Endodermal cell (in vitro differentiated cells): Measurements from ENCODE around the gene ROBO1. TPM values are rescaled to one million over a fixed set of nuclear protein-coding genes. Genes with fewer than 3 reads are reported as not detected.

Source experiments
- DNase-seq: peaks from one replicate; pipeline ENCODE4 v3.0.0-alpha.2; 2017
- H3K27ac ChIP-seq: 2 replicates; pipeline ENCODE4 v1.5.1; 2013; ENCODE audit warnings: mild to moderate bottlenecking, low read depth, low read length, moderate library complexity
- H3K27me3 ChIP-seq: 2 replicates; pipeline ENCODE4 v1.6.1; 2013; ENCODE audit warnings: mild to moderate bottlenecking, low read length, moderate library complexity; ENCODE audit not compliant: insufficient read depth, control insufficient read depth, poor library complexity, severe bottlenecking
- H3K36me3 ChIP-seq: 2 replicates; pipeline ENCODE4 v1.7.0; 2013; ENCODE audit warnings: mild to moderate bottlenecking, low read length, moderate library complexity; ENCODE audit not compliant: control insufficient read depth, insufficient read depth
- H3K4me1 ChIP-seq: one replicate; pipeline ENCODE4 v1.7.0; 2013; ENCODE audit warnings: low read length; ENCODE audit not compliant: control insufficient read depth, insufficient read depth
- H3K4me3 ChIP-seq: 2 replicates; pipeline ENCODE4 v1.5.1; 2013; ENCODE audit warnings: mild to moderate bottlenecking, low read length, moderate library complexity
- H3K9ac ChIP-seq: 2 replicates; pipeline ENCODE4 v1.6.1; 2013; ENCODE audit warnings: mild to moderate bottlenecking, low read length, moderate library complexity; ENCODE audit not compliant: poor library complexity, severe bottlenecking; ENCODE audit errors: extremely low read depth
- H3K9me3 ChIP-seq: 2 replicates; pipeline ENCODE4 v1.6.1; 2013; ENCODE audit warnings: mild to moderate bottlenecking, low read length, moderate library complexity; ENCODE audit not compliant: control insufficient read depth
- H3K27ac Mint-ChIP-seq: 2 replicates; pipeline ENCODE4 v1.8.0; 2020; ENCODE audit warnings: mixed read lengths
- H3K27me3 Mint-ChIP-seq: 2 replicates; pipeline ENCODE4 v1.8.0; 2021; ENCODE audit warnings: mild to moderate bottlenecking, mixed read lengths; ENCODE audit not compliant: insufficient read depth
- H3K36me3 Mint-ChIP-seq: 2 replicates; pipeline ENCODE4 v1.8.0; 2020; ENCODE audit warnings: low read depth, mixed read lengths
- H3K4me1 Mint-ChIP-seq: 2 replicates; pipeline ENCODE4 v1.8.0; 2020; ENCODE audit warnings: mixed read lengths
- H3K4me3 Mint-ChIP-seq: 2 replicates; pipeline ENCODE4 v1.8.0; 2020; ENCODE audit warnings: mild to moderate bottlenecking, moderate library complexity, mixed read lengths
- H3K9me3 Mint-ChIP-seq: 2 replicates; pipeline ENCODE4 v1.8.0; 2020; ENCODE audit warnings: mild to moderate bottlenecking, mixed read lengths
- WGBS, 2 experiments: methylation state at CpG; one replicate each; pipeline versions ENCODE4 v1.1.5 to v1.1.7; 2013; ENCODE audit warnings: missing lambda C conversion rate in 2 of 2, mixed read lengths in 1 of 2; ENCODE audit not compliant: insufficient coverage in 1 of 2, insufficient read length in 1 of 2; 5-methylcytosine and 5-hydroxymethylcytosine counted together
- total RNA-seq, 2 donors: library from RNA; stranded (reverse); fragmentation: NEBNext Ultra II Directional in 1 of 2; extraction: Animal tissue kit (Norgen Biotek cat#: 25700) in 1 of 2; gene quantifications; 2 replicates in 1 of 2; 3 replicates in 1 of 2; pipeline ENCODE4 v1.2.1, GENCODE V29; 2021
- TF ChIP-seq, protein P1 (sequence below): fragments of 200-600 bp; sonication (generic); conservative IDR thresholded peaks from 2 replicates; pipeline ENCODE4 v1.5.0; 2021; ENCODE audit warnings: antibody characterized with exemption, mild to moderate bottlenecking

The ROBO1 gene
- total RNA-seq, 2 donors from 2014 or later = 74.8 to 75.9 TPM

DNA sequence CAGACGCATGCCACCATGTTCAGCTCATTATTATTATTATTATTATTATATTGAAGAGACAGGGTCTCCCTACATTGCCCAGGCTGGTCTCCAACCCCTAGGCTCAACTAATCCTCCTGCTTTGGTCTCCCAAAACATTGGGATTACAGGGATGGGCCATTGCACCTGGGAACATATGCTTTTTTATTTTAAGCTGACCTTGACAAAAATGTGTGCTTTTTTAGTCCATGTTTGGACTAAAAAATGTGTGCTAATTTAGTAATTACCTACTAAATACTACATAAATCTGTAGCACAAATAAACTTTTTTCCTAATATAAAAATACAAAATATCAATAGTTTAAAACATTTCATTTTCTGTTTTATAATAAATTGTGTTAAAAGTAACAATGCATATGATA lies 693.2 kb downstream of the ROBO1 start:
- no CpG with 5 or more reads among the region's 1 CpG for WGBS, 2 experiments

GRCh38 chr3:79067734-79068133 lies 700.1 kb downstream of the ROBO1 start:
- TF ChIP-seq, protein P1, sequence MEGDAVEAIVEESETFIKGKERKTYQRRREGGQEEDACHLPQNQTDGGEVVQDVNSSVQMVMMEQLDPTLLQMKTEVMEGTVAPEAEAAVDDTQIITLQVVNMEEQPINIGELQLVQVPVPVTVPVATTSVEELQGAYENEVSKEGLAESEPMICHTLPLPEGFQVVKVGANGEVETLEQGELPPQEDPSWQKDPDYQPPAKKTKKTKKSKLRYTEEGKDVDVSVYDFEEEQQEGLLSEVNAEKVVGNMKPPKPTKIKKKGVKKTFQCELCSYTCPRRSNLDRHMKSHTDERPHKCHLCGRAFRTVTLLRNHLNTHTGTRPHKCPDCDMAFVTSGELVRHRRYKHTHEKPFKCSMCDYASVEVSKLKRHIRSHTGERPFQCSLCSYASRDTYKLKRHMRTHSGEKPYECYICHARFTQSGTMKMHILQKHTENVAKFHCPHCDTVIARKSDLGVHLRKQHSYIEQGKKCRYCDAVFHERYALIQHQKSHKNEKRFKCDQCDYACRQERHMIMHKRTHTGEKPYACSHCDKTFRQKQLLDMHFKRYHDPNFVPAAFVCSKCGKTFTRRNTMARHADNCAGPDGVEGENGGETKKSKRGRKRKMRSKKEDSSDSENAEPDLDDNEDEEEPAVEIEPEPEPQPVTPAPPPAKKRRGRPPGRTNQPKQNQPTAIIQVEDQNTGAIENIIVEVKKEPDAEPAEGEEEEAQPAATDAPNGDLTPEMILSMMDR = no peak
- H3K27me3 Mint-ChIP-seq = no peaks in the 10 kb centered on the region
- 80 to 95% methylated on average over 1 of the region's 1 CpG for WGBS, 2 experiments

More for the DNA sequence above, 693.2 kb downstream of the ROBO1 start:
- Mint-ChIP-seq H3K4me1 (peaks cover 3% of the 10 kb centered on the region), H3K9me3 (no peaks in the 10 kb centered on the region), H3K4me3 (no peak overlapping the region), H3K27ac (no peak overlapping the region), H3K36me3 (no peaks in the 10 kb centered on the region), H3K27me3 (no peaks in the 10 kb centered on the region)
- H3K4me1 ChIP-seq = no peaks in the 10 kb centered on the region
- H3K9ac ChIP-seq = no peak overlapping the region
- no peaks in the 10 kb centered on the region for H3K27me3 ChIP-seq
- no peak overlapping the region for H3K27ac ChIP-seq
- no peaks in the 10 kb centered on the region for H3K9me3 ChIP-seq
- no peak overlapping the region for H3K4me3 ChIP-seq
- TF ChIP-seq, protein P1 = no peak
- no peak for DNase-seq
- no peaks in the 10 kb centered on the region for H3K36me3 ChIP-seq

GRCh38 chr3:79066481-79066880 lies 701.3 kb downstream of the ROBO1 start:
- no peaks in the 10 kb centered on the region for H3K36me3 ChIP-seq
- H3K4me1 Mint-ChIP-seq = peaks cover 4% of the 10 kb centered on the region
- no peak overlapping the region for H3K9ac ChIP-seq
- no peak for DNase-seq
- H3K27ac ChIP-seq = no peak overlapping the region
- H3K4me3 Mint-ChIP-seq = no peak overlapping the region
- no peaks in the 10 kb centered on the region for H3K36me3 Mint-ChIP-seq
- no peak overlapping the region for H3K27ac Mint-ChIP-seq
- WGBS, 2 experiments = 77 to 83% methylated on average over 2 to 4 of the region's 4 CpGs
- H3K4me1 ChIP-seq = no peaks in the 10 kb centered on the region
- H3K9me3 Mint-ChIP-seq = peaks cover 12% of the 10 kb centered on the region
- no peaks in the 10 kb centered on the region for H3K27me3 Mint-ChIP-seq
- no peaks in the 10 kb centered on the region for H3K27me3 ChIP-seq
- TF ChIP-seq, protein P1 = no peak
- H3K9me3 ChIP-seq = no peaks in the 10 kb centered on the region
- H3K4me3 ChIP-seq = no peak overlapping the region

More at GRCh38 chr3:79067734-79068133, 700.1 kb downstream of the ROBO1 start:
- no peak overlapping the region for H3K27ac Mint-ChIP-seq
- no peaks in the 10 kb centered on the region for H3K36me3 ChIP-seq
- no peak overlapping the region for H3K9ac ChIP-seq
- no peaks in the 10 kb centered on the region for H3K27me3 ChIP-seq
- no peaks in the 10 kb centered on the region for H3K9me3 ChIP-seq
- H3K4me1 Mint-ChIP-seq = peaks cover 4% of the 10 kb centered on the region
- H3K36me3 Mint-ChIP-seq = no peaks in the 10 kb centered on the region
- H3K9me3 Mint-ChIP-seq = no peaks in the 10 kb centered on the region
- DNase-seq = no peak
- no peak overlapping the region for H3K27ac ChIP-seq
- no peaks in the 10 kb centered on the region for H3K4me1 ChIP-seq
- no peak overlapping the region for H3K4me3 Mint-ChIP-seq
- no peak overlapping the region for H3K4me3 ChIP-seq
